ENCODE measurements around the gene DNAJC1. TPM values are rescaled to one million over a fixed set of nuclear protein-coding genes. Genes with fewer than 3 reads are reported as not detected.

Gene DNAJC1
- total and polyA plus RNA-seq, 7 donors, result 9.9 to 135 (median 51.9) TPM

DNA sequence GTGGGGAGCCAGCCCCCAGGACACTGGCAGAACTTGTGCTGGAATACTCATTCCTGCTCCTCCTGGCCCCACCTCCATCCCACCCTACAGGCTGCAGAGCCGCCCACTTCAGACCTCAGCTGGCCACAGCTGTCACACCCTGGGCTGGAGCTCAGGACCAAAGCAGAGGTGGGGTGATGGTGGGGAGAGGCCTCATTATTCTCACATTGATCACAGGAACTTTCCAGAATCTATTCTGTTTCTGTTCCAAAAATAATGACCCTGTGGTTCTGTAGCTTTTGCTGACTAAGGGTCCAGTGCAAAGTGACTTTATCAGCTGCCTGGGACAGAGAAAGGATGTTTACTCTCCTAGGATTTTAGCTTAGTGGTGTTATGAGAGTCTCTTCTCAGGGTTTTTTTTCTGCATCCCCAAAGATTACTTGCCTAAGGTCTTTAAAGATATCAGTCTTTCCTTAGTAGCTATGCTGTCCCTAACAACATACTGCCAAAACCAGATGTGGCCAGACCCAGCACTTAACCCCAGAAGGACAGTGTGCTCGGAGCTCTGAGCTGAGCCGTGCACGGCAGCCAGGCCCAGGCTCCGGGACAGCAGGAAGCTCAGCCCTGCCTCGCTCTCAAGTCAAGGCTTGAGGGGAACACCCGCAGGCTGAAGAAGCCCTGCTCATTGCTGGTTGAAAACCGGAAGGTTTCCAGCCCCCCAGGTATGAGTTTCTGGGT, 246.2 kb downstream of the DNAJC1 start:
- TF ChIP-seq EP300 (IDR thresholded peaks at IDR 0.05) (no peak), POLR2AphosphoS5 (IDR thresholded peaks at IDR 0.05) (no peak), POLR2A (IDR thresholded peaks at IDR 0.05) (no peak)
- TF ChIP-seq, protein P1, sequence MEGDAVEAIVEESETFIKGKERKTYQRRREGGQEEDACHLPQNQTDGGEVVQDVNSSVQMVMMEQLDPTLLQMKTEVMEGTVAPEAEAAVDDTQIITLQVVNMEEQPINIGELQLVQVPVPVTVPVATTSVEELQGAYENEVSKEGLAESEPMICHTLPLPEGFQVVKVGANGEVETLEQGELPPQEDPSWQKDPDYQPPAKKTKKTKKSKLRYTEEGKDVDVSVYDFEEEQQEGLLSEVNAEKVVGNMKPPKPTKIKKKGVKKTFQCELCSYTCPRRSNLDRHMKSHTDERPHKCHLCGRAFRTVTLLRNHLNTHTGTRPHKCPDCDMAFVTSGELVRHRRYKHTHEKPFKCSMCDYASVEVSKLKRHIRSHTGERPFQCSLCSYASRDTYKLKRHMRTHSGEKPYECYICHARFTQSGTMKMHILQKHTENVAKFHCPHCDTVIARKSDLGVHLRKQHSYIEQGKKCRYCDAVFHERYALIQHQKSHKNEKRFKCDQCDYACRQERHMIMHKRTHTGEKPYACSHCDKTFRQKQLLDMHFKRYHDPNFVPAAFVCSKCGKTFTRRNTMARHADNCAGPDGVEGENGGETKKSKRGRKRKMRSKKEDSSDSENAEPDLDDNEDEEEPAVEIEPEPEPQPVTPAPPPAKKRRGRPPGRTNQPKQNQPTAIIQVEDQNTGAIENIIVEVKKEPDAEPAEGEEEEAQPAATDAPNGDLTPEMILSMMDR (IDR thresholded peaks at IDR 0.05), result no peak
- Histone ChIP-seq H3K36me3 (peaks cover 0 to 47% (median 5%) of the 10 kb centered on the region in 4 donors), H3K4me3 (no peak overlapping the region), H3K4me1 (no peaks in the 10 kb centered on the region), H3K27ac (no peak overlapping the region), H3K27me3 (no peaks in the 10 kb centered on the region), H3K9me3 (no peaks in the 10 kb centered on the region)
- intact Hi-C loops (cut with DNase I), result no loop called here
- no peak for DNase-seq
- WGBS, 2 donors, result 81 to 87% methylated on average over 8 of the region's 8 CpGs

DNA sequence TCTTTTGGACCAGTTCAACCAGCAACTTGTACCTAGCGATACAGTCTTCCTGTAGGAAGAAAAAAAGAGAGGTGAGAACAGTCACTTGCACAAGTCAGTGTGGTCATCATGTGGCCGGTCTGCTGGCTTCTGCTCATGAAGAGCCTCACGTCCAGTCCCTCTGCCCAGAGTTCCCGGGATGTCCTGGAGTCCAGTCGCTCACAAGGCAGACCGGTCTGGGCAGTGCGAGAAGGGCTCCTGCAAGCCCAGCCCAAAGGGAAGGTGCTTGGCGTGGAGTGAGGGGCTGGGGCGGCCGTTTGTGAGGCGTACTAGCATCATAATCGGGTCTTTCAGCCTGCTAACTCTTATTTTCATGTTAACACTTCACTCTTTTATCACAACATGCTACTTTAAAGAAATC, 246.8 kb downstream of the DNAJC1 start:
- H3K9me3 ChIP-seq, result no peaks in the 10 kb centered on the region
- TF ChIP-seq POLR2AphosphoS5 (IDR thresholded peaks at IDR 0.05) (no peak), EP300 (IDR thresholded peaks at IDR 0.05) (no peak), POLR2A (IDR thresholded peaks at IDR 0.05) (no peak)
- TF ChIP-seq, protein P1 (IDR thresholded peaks at IDR 0.05), result no peak
- no peaks in the 10 kb centered on the region for H3K27me3 ChIP-seq
- no peak overlapping the region for H3K27ac ChIP-seq
- peaks cover 0 to 47% (median 5%) of the 10 kb centered on the region in 4 donors for H3K36me3 ChIP-seq
- H3K4me3 ChIP-seq, result no peak overlapping the region
- DNase-seq, result no peak
- intact Hi-C loops (cut with DNase I), result no loop called here
- no peaks in the 10 kb centered on the region for H3K4me1 ChIP-seq
- 91 to 94% methylated on average over 12 of the region's 12 CpGs for WGBS, 2 donors

DNA sequence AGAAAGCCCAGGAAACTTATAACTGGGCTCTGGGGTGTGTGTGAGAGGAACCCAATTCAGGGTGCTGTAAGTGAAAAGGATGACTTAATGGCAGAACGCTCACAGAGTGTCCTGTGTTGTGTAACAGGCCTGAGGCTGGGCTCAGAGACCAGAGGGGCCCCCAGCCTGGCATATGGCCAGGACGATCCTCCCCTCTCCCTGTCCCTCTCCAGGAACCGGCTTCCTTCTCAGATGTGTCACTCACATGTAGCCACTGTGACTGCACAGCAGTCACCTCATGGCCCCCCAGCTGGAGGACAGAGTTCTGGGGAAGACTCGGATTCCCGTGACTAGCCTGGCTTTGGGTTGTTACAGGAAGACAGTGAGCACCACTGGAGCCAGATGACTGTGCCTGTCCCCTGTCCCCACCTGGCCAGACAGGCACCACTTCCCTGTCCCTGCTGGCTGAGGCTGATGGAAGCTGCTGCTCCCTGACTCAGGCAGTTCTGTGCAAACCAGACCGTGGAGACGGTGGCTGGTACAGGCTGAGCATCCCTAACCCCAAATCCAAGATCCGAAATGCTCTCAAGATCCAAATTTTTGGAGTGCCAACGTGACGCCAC, 249.0 kb downstream of the DNAJC1 start:
- Histone ChIP-seq H3K27me3 (no peaks in the 10 kb centered on the region), H3K9me3 (no peaks in the 10 kb centered on the region), H3K4me3 (no peak overlapping the region), H3K27ac (no peak overlapping the region), H3K36me3 (peaks cover 0 to 47% (median 5%) of the 10 kb centered on the region in 4 donors), H3K4me1 (no peaks in the 10 kb centered on the region)
- DNase-seq, result no peak
- intact Hi-C loops (cut with DNase I), result no loop called here
- 91 to 93% methylated on average over 10 of the region's 10 CpGs for WGBS, 2 donors
- TF ChIP-seq EP300 (IDR thresholded peaks at IDR 0.05), result no peak
- TF ChIP-seq, protein P1 (IDR thresholded peaks at IDR 0.05), result no peak
- no peak for TF ChIP-seq POLR2AphosphoS5 (IDR thresholded peaks at IDR 0.05)
- no peak for TF ChIP-seq POLR2A (IDR thresholded peaks at IDR 0.05)

DNA sequence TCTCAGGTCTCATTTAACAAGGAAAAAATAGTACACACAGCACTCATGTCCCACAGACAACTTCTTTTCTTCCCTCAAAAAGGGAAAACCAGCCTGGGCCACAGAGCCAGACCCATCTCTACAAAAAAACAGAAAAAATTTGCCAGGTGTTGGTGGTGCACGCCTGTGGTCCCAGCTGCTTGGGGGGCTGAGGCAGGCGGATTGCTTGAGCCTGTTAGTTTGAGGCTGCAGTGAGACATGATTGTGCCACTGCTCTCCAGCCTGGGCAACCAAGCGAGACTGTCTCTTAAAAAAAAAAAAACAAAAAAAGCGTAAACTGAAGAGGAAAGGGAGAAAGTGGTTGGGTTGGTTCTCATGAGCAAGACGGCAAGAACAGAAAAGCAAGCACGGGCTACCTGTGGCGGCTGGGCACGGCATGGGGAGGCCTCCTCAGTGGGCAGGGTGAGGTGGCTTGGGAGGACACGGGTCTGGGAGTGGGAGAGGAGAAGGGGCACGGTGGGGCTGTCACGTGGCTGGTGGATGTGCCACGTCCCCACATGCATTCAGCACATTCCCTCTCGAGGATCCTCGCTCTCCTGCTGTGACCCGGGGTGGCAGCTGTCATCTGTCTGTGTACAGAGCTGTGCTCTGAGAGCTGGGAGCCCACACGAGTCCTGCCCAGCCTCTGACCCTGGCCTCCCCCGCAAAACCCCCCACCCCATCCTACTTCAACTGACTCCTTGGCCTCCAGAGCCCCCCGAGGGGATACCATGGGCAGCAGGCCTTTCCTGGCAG, 249.8 kb downstream of the DNAJC1 start:
- Histone ChIP-seq H3K36me3 (peaks cover 0 to 39% (median 2%) of the 10 kb centered on the region in 4 donors), H3K4me3 (no peak overlapping the region), H3K27ac (no peak overlapping the region), H3K27me3 (no peaks in the 10 kb centered on the region), H3K9me3 (no peaks in the 10 kb centered on the region), H3K4me1 (no peaks in the 10 kb centered on the region)
- 92% methylated on average over 18 of the region's 18 CpGs for WGBS, 2 donors
- intact Hi-C loops (cut with DNase I), result no loop called here
- no peak for DNase-seq
- TF ChIP-seq EP300 (IDR thresholded peaks at IDR 0.05) (no peak), POLR2AphosphoS5 (IDR thresholded peaks at IDR 0.05) (no peak), POLR2A (IDR thresholded peaks at IDR 0.05) (no peak)
- TF ChIP-seq, protein P1 (IDR thresholded peaks at IDR 0.05), result no peak

All from sigmoid colon (tissue), 7 donors.